ENCODE measurements around the gene HERPUD1.
"Not testable (repeated sequence)": the region's sequence is repeated elsewhere in the genome, so short reads cannot be mapped to it uniquely, and the experiment has no call there.

The HERPUD1 gene

GRCh38 chr16:56933828-56934598, 2.1 kb downstream of the HERPUD1 start:
- no peaks in the 10 kb centered on the region for H3K27me3 Mint-ChIP-seq
- H3K9me3 Mint-ChIP-seq = no peaks in the 10 kb centered on the region
- H3K4me1 Mint-ChIP-seq (ENCODE audit: low read depth in 2 of 2) = peaks cover 38 to 55% of the 10 kb centered on the region in 2 donors
- peak overlapping the region; percentile 99 to 100 for H3K4me3 Mint-ChIP-seq
- H3K27ac Mint-ChIP-seq = peak overlapping the region; percentile 89 to 99
- ATAC-seq (replicated peaks) (no peak), DNase-seq (no peak)
- H3K36me3 Mint-ChIP-seq (ENCODE audit: insufficient read depth) = peaks cover 79% of the 10 kb centered on the region

GRCh38 chr16:56934599-56935145, 2.7 kb downstream of the HERPUD1 start:
- Mint-ChIP-seq H3K27ac (peak overlapping the region; percentile 89 to 99), H3K4me1 (ENCODE audit: low read depth in 2 of 2) (peaks cover 42 to 62% of the 10 kb centered on the region in 2 donors), H3K4me3 (peak overlapping the region; percentile 99 to 100), H3K36me3 (ENCODE audit: insufficient read depth) (peaks cover 86% of the 10 kb centered on the region)
- H3K9me3 Mint-ChIP-seq; ATAC-seq (replicated peaks); H3K27me3 Mint-ChIP-seq; DNase-seq: not testable (repeated sequence)

- H3K27ac Mint-ChIP-seq = peak overlapping the region; percentile 89 to 99
- peak overlapping the region; percentile 99 to 100 for H3K4me3 Mint-ChIP-seq
- H3K4me1 Mint-ChIP-seq (ENCODE audit: low read depth in 2 of 2) = peaks cover 43 to 67% of the 10 kb centered on the region in 2 donors
- no peak for DNase-seq
- no peak for ATAC-seq (replicated peaks)
- no peaks in the 10 kb centered on the region for H3K27me3 Mint-ChIP-seq
- peaks cover 91% of the 10 kb centered on the region for H3K36me3 Mint-ChIP-seq (ENCODE audit: insufficient read depth)
- H3K9me3 Mint-ChIP-seq = no peaks in the 10 kb centered on the region
Observed at GRCh38 chr16:56935201-56935600, 3.3 kb downstream of the HERPUD1 start.

GRCh38 chr16:56936491-56936890, 4.5 kb downstream of the HERPUD1 start:
- Mint-ChIP-seq H3K4me3 (peak overlapping the region in 1 of 2 donors; percentile 37), H3K27ac (peak overlapping the region in 1 of 2 donors; percentile 89), H3K27me3 (no peaks in the 10 kb centered on the region), H3K4me1 (ENCODE audit: low read depth in 2 of 2) (peaks cover 41 to 68% of the 10 kb centered on the region in 2 donors), H3K9me3 (no peaks in the 10 kb centered on the region), H3K36me3 (ENCODE audit: insufficient read depth) (peaks cover 96% of the 10 kb centered on the region)
- DNase-seq (no peak), ATAC-seq (replicated peaks) (no peak)

- ATAC-seq (replicated peaks) (no peak), DNase-seq (no peak)
- H3K36me3 Mint-ChIP-seq (ENCODE audit: insufficient read depth) = peaks cover 96% of the 10 kb centered on the region
- peak overlapping the region in 1 of 2 donors; percentile 89 for H3K27ac Mint-ChIP-seq
- peaks cover 43 to 68% of the 10 kb centered on the region in 2 donors for H3K4me1 Mint-ChIP-seq (ENCODE audit: low read depth in 2 of 2)
- no peaks in the 10 kb centered on the region for H3K27me3 Mint-ChIP-seq
- H3K4me3 Mint-ChIP-seq = no peak overlapping the region
- H3K9me3 Mint-ChIP-seq = no peaks in the 10 kb centered on the region
Observed at GRCh38 chr16:56936950-56937349, 5.0 kb downstream of the HERPUD1 start.

GRCh38 chr16:56938664-56939513, 6.9 kb downstream of the HERPUD1 start:
- H3K9me3 Mint-ChIP-seq = no peaks in the 10 kb centered on the region
- DNase-seq (peak; percentile 28 to 30 (median 29)), ATAC-seq (replicated peaks) (peak; percentile 89)
- H3K27me3 Mint-ChIP-seq = no peaks in the 10 kb centered on the region
- peak overlapping the region; percentile 95 for H3K27ac Mint-ChIP-seq
- H3K36me3 Mint-ChIP-seq (ENCODE audit: insufficient read depth) = peaks cover 98% of the 10 kb centered on the region
- peaks cover 42 to 63% of the 10 kb centered on the region in 2 donors for H3K4me1 Mint-ChIP-seq (ENCODE audit: low read depth in 2 of 2)
- H3K4me3 Mint-ChIP-seq = peak overlapping the region; percentile 76 to 79

- peaks cover 100% of the 10 kb centered on the region for H3K36me3 Mint-ChIP-seq (ENCODE audit: insufficient read depth)
- no peaks in the 10 kb centered on the region for H3K9me3 Mint-ChIP-seq
- DNase-seq (no peak), ATAC-seq (replicated peaks) (no peak)
- H3K4me3 Mint-ChIP-seq = no peak overlapping the region
- H3K27me3 Mint-ChIP-seq = no peaks in the 10 kb centered on the region
- peaks cover 35 to 56% of the 10 kb centered on the region in 2 donors for H3K4me1 Mint-ChIP-seq (ENCODE audit: low read depth in 2 of 2)
- peak overlapping the region; percentile 95 for H3K27ac Mint-ChIP-seq
Observed at GRCh38 chr16:56939801-56940200, 7.9 kb downstream of the HERPUD1 start.

GRCh38 chr16:56941092-56941491, 9.2 kb downstream of the HERPUD1 start:
- Mint-ChIP-seq H3K4me1 (ENCODE audit: low read depth in 2 of 2) (peaks cover 26 to 48% of the 10 kb centered on the region in 2 donors), H3K9me3 (no peaks in the 10 kb centered on the region), H3K4me3 (no peak overlapping the region), H3K27me3 (no peaks in the 10 kb centered on the region), H3K36me3 (ENCODE audit: insufficient read depth) (peaks cover 99% of the 10 kb centered on the region), H3K27ac (peak overlapping the region in 1 of 2 donors; percentile 95)
- no peak for ATAC-seq (replicated peaks)
- no peak for DNase-seq

- Mint-ChIP-seq H3K9me3 (no peaks in the 10 kb centered on the region), H3K27me3 (no peaks in the 10 kb centered on the region), H3K4me1 (ENCODE audit: low read depth in 2 of 2) (peaks cover 29 to 43% of the 10 kb centered on the region in 2 donors), H3K27ac (no peak overlapping the region), H3K4me3 (no peak overlapping the region), H3K36me3 (ENCODE audit: insufficient read depth) (peaks cover 96% of the 10 kb centered on the region)
- DNase-seq (no peak), ATAC-seq (replicated peaks) (no peak)
Observed at GRCh38 chr16:56941856-56942331, 10.0 kb downstream of the HERPUD1 start.

GRCh38 chr16:56943761-56944375, 11.9 kb downstream of the HERPUD1 start:
- Mint-ChIP-seq H3K27me3 (no peaks in the 10 kb centered on the region), H3K4me3 (no peak overlapping the region), H3K27ac (peak overlapping the region in 1 of 2 donors; percentile 28), H3K4me1 (ENCODE audit: low read depth in 2 of 2) (peaks cover 19 to 28% of the 10 kb centered on the region in 2 donors), H3K9me3 (no peaks in the 10 kb centered on the region), H3K36me3 (ENCODE audit: insufficient read depth) (peaks cover 80% of the 10 kb centered on the region)
- DNase-seq = no peak
- ATAC-seq (replicated peaks) = no peak

- no peak for ATAC-seq (replicated peaks)
- H3K27ac Mint-ChIP-seq = peak overlapping the region; percentile 28 to 35
- H3K27me3 Mint-ChIP-seq = no peaks in the 10 kb centered on the region
- H3K36me3 Mint-ChIP-seq (ENCODE audit: insufficient read depth) = peaks cover 66% of the 10 kb centered on the region
- H3K4me1 Mint-ChIP-seq (ENCODE audit: low read depth in 2 of 2) = peaks cover 15 to 16% of the 10 kb centered on the region in 2 donors
- no peak overlapping the region for H3K4me3 Mint-ChIP-seq
- DNase-seq = no peak
- H3K9me3 Mint-ChIP-seq = no peaks in the 10 kb centered on the region
Observed at GRCh38 chr16:56944954-56945839, 13.3 kb downstream of the HERPUD1 start.

- Mint-ChIP-seq H3K36me3 (ENCODE audit: insufficient read depth) (peaks cover 59% of the 10 kb centered on the region), H3K4me3 (no peak overlapping the region), H3K27ac (peak overlapping the region in 1 of 2 donors; percentile 42), H3K4me1 (ENCODE audit: low read depth in 2 of 2) (peaks cover 19 to 22% of the 10 kb centered on the region in 2 donors), H3K9me3 (no peaks in the 10 kb centered on the region), H3K27me3 (no peaks in the 10 kb centered on the region)
- ATAC-seq (replicated peaks) = no peak
- no peak for DNase-seq
Observed at GRCh38 chr16:56945847-56946527, 14.0 kb downstream of the HERPUD1 start.
